PC-3 (cell line): ENCODE data around the gene EFCAB12.

ENCODE experiments used
- EZH2 ChIP-seq: fragments of 300-600 bp; sonication (generic); IDR thresholded peaks from one replicate; pipeline ENCODE4 v1.6.1; 2017; ENCODE audit warnings: antibody characterized with exemption, mild to moderate bottlenecking, low read length; ENCODE audit not compliant: unreplicated experiment
- EZH2phosphoT487 ChIP-seq: fragments of 300-600 bp; sonication (generic); IDR thresholded peaks from 2 replicates; pipeline ENCODE4 v1.6.1; 2018; ENCODE audit warnings: mild to moderate bottlenecking, antibody characterized with exemption, low read length, borderline replicate concordance
- TF ChIP-seq, protein P1 (sequence below): fragments of 300-600 bp; sonication (generic); conservative IDR thresholded peaks from 2 replicates; pipeline ENCODE4 v1.5.1; 2017; ENCODE audit warnings: antibody characterized with exemption, low read depth, mild to moderate bottlenecking, low read length

DNA sequence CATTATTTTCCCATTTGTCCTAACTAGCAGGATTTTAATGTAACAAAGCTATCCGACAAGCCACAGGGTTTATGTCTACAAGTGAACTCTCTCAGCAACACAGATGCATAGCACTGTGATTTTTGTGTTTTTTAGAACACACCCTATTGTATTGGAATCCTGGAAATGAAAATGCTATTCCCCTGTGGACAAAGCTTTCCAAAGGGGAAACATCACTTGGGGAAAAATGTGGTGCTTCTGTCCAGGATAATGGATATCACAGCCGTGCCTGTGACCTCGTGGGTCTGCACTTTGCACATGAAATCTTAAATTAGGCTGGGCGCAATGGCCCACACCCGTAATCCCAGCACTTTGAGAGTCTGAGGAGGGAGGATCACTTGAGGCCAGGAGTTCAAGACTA, 60.6 kb downstream of the EFCAB12 start:
- TF ChIP-seq, protein P1, sequence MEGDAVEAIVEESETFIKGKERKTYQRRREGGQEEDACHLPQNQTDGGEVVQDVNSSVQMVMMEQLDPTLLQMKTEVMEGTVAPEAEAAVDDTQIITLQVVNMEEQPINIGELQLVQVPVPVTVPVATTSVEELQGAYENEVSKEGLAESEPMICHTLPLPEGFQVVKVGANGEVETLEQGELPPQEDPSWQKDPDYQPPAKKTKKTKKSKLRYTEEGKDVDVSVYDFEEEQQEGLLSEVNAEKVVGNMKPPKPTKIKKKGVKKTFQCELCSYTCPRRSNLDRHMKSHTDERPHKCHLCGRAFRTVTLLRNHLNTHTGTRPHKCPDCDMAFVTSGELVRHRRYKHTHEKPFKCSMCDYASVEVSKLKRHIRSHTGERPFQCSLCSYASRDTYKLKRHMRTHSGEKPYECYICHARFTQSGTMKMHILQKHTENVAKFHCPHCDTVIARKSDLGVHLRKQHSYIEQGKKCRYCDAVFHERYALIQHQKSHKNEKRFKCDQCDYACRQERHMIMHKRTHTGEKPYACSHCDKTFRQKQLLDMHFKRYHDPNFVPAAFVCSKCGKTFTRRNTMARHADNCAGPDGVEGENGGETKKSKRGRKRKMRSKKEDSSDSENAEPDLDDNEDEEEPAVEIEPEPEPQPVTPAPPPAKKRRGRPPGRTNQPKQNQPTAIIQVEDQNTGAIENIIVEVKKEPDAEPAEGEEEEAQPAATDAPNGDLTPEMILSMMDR: no peak
- TF ChIP-seq EZH2 (no peak), EZH2phosphoT487 (no peak)
